Esophagus squamous epithelium (tissue), 5 donors: ENCODE data around the gene WNT9B. TPM values are rescaled to one million over a fixed set of nuclear protein-coding genes. Genes with fewer than 3 reads are reported as not detected.

Source experiments
- DNase-seq: peaks from one replicate; lab custom pipeline; 2025; lab: John Stamatoyannopoulos, UW
- H3K27ac ChIP-seq, 4 donors: fragments of 200-600 bp; sonication (generic); one replicate each; pipeline ENCODE4 v1.5.1; 2016 to 2019; ENCODE audit warnings: mild to moderate bottlenecking in 1 of 4
- H3K27me3 ChIP-seq, 4 donors: fragments of 200-600 bp; sonication (generic); 1 replicate in 3 of 4; 2 replicates in 1 of 4; pipeline versions ENCODE4 v1.5.1 to v1.6.0; 2017 to 2021; ENCODE audit warnings: antibody characterized with exemption in 1 of 4
- H3K36me3 ChIP-seq, 3 donors: fragments of 200-600 bp; sonication (generic); one replicate each; pipeline ENCODE4 v1.5.1; 2016 to 2019
- H3K4me1 ChIP-seq, 3 donors: fragments of 200-600 bp; sonication (generic); one replicate each; pipeline ENCODE4 v1.5.1; 2017 to 2019
- H3K4me3 ChIP-seq, 4 donors: fragments of 200-600 bp; sonication (generic); 1 replicate in 3 of 4; 2 replicates in 1 of 4; pipeline ENCODE4 v1.5.1; 2016 to 2019; ENCODE audit warnings: mild to moderate bottlenecking in 2 of 4, moderate library complexity in 1 of 4
- H3K9me3 ChIP-seq, 3 donors: fragments of 200-600 bp; sonication (generic); one replicate each; pipeline ENCODE4 v1.5.1; 2016 to 2019
- CTCF ChIP-seq, 6 experiments: fragments of 450-650 bp in 4 of 6; fragments of 200-600 bp in 2 of 6; sonication (generic) in 2 of 6; IDR thresholded peaks; one replicate each; pipeline ENCODE4 v1.5.1; 2016 to 2019; ENCODE audit warnings: antibody characterized with exemption in 6 of 6, mild to moderate bottlenecking in 4 of 6, moderate library complexity in 4 of 6
- POLR2A ChIP-seq, 4 donors: fragments of 450-650 bp; IDR thresholded peaks; one replicate each; pipeline ENCODE4 v1.6.1; 2017; ENCODE audit warnings: antibody characterized with exemption in 4 of 4, mild to moderate bottlenecking in 4 of 4, moderate library complexity in 3 of 4
- WGBS, 2 donors: methylation state at CpG; one replicate each; pipeline ENCODE4 v1.1.5; 2018; 5-methylcytosine and 5-hydroxymethylcytosine counted together
- intact Hi-C: fragments of 100-400 bp; cut with DNase I; formaldehyde crosslinking; loops from one replicate; pipeline ENCODE4 v1.15.0; 2022
- total RNA-seq, 4 donors: library from RNA; depleted of rRNA; stranded (reverse); fragments of >200 nt; gene quantifications; one replicate each; pipeline ENCODE4 v1.1.0, GENCODE V29; 2016
- donor health status: DM: yes; HTN: yes; CAD: no.

Gene WNT9B
- total RNA-seq, 4 donors from 2014 or later, result 0.19 to 0.26 TPM; not detected in 2

- WGBS, 2 donors, result 30% methylated on average over 2 of the region's 8 CpGs; no CpG with 5 or more reads in 1 of the 2 donors
- no peaks in the 10 kb centered on the region for H3K4me1 ChIP-seq
- H3K9me3 ChIP-seq, result no peaks in the 10 kb centered on the region
- H3K4me3 ChIP-seq, result no peak overlapping the region
- H3K27ac ChIP-seq, result no peak overlapping the region
- no peaks in the 10 kb centered on the region for H3K36me3 ChIP-seq
- peaks cover 0 to 38% (median 0%) of the 10 kb centered on the region in 4 donors for H3K27me3 ChIP-seq
- no peak for DNase-seq
- TF ChIP-seq POLR2A (IDR thresholded peaks at IDR 0.05) (no peak), CTCF (IDR thresholded peaks at IDR 0.05) (no peak)
- intact Hi-C loops, result no loop called here
Observed at GRCh38 chr17:46865100-46865499, 13.7 kb downstream of the WNT9B start.

- no peaks in the 10 kb centered on the region for H3K9me3 ChIP-seq
- no peak for DNase-seq
- no peak overlapping the region for H3K4me3 ChIP-seq
- TF ChIP-seq POLR2A (IDR thresholded peaks at IDR 0.05) (no peak), CTCF (IDR thresholded peaks at IDR 0.05) (no peak)
- H3K27ac ChIP-seq, result no peak overlapping the region
- no peaks in the 10 kb centered on the region for H3K4me1 ChIP-seq
- H3K27me3 ChIP-seq, result peaks cover 0 to 37% (median 0%) of the 10 kb centered on the region in 4 donors
- intact Hi-C loops, result no loop called here
- H3K36me3 ChIP-seq, result no peaks in the 10 kb centered on the region
- 70 to 81% methylated on average over 7 of the region's 8 CpGs for WGBS, 2 donors
Observed at GRCh38 chr17:46866325-46866724, 14.9 kb downstream of the WNT9B start.

- TF ChIP-seq POLR2A (IDR thresholded peaks at IDR 0.05) (no peak), CTCF (IDR thresholded peaks at IDR 0.05) (no peak)
- no peak for DNase-seq
- Histone ChIP-seq H3K36me3 (no peaks in the 10 kb centered on the region), H3K4me3 (no peak overlapping the region), H3K9me3 (no peaks in the 10 kb centered on the region), H3K27ac (no peak overlapping the region), H3K4me1 (no peaks in the 10 kb centered on the region), H3K27me3 (peaks cover 0 to 34% (median 0%) of the 10 kb centered on the region in 4 donors)
- intact Hi-C loops, result no loop called here
Observed at GRCh38 chr17:46866747-46867146, 15.4 kb downstream of the WNT9B start.

GRCh38 chr17:46868689-46869187, 17.4 kb downstream of the WNT9B start:
- TF ChIP-seq CTCF (IDR thresholded peaks at IDR 0.05) (no peak), POLR2A (IDR thresholded peaks at IDR 0.05) (no peak)
- DNase-seq, result no peak
- H3K4me1 ChIP-seq, result no peaks in the 10 kb centered on the region
- WGBS, 2 donors, result 67 to 81% methylated on average over 4 to 6 of the region's 6 CpGs
- no peak overlapping the region for H3K27ac ChIP-seq
- H3K9me3 ChIP-seq, result no peaks in the 10 kb centered on the region
- no peaks in the 10 kb centered on the region for H3K36me3 ChIP-seq
- H3K4me3 ChIP-seq, result no peak overlapping the region
- peaks cover 0 to 18% (median 0%) of the 10 kb centered on the region in 4 donors for H3K27me3 ChIP-seq
- intact Hi-C loops, result no loop called here

GRCh38 chr17:46869296-46869695, 17.9 kb downstream of the WNT9B start:
- H3K4me1 ChIP-seq, result no peaks in the 10 kb centered on the region
- DNase-seq, result no peak
- TF ChIP-seq POLR2A (IDR thresholded peaks at IDR 0.05) (no peak), CTCF (IDR thresholded peaks at IDR 0.05) (no peak)
- no peaks in the 10 kb centered on the region for H3K9me3 ChIP-seq
- H3K36me3 ChIP-seq, result no peaks in the 10 kb centered on the region
- WGBS, 2 donors, result 63 to 75% methylated on average over 2 to 3 of the region's 7 CpGs
- no peak overlapping the region for H3K27ac ChIP-seq
- intact Hi-C loops, result no loop called here
- H3K27me3 ChIP-seq, result peaks cover 0 to 13% (median 0%) of the 10 kb centered on the region in 4 donors
- H3K4me3 ChIP-seq, result no peak overlapping the region
